Colonic mucosa (tissue), 4 donors: ENCODE data around the gene TPRX2. TPM values are rescaled to one million over a fixed set of nuclear protein-coding genes. Genes with fewer than 3 reads are reported as not detected.

Source experiments
- DNase-seq: peaks from one replicate; pipeline ENCODE4 v3.0.0-alpha.2; 2020
- H3K27ac ChIP-seq: fragments of 200-600 bp; one replicate; pipeline ENCODE4 v1.8.0; 2021
- H3K27me3 ChIP-seq: fragments of 200-600 bp; one replicate; pipeline ENCODE4 v1.8.0; 2021
- H3K36me3 ChIP-seq: fragments of 200-600 bp; one replicate; pipeline ENCODE4 v1.8.0; 2021
- H3K4me1 ChIP-seq: fragments of 200-600 bp; one replicate; pipeline ENCODE4 v1.8.0; 2021; ENCODE audit warnings: mild to moderate bottlenecking
- H3K4me3 ChIP-seq: fragments of 200-600 bp; one replicate; pipeline ENCODE4 v1.8.0; 2021
- H3K9ac ChIP-seq, 2 donors: one replicate each; pipeline ENCODE4 v1.7.0; 2013; ENCODE audit warnings: control low read depth in 2 of 2, low read depth in 2 of 2, low read length in 2 of 2
- H3K9me3 ChIP-seq: fragments of 200-600 bp; one replicate; pipeline ENCODE4 v1.8.0; 2021
- intact Hi-C: fragments of 100-400 bp; cut with DNase I; formaldehyde crosslinking; loops from one replicate; pipeline ENCODE4 v1.14.1; 2022
- total RNA-seq, 2 donors: library from RNA; stranded (reverse); fragmentation: NEBNext Ultra II Directional in 1 of 2; extraction: Animal tissue kit (Norgen Biotek cat#: 25700) in 1 of 2; gene quantifications; one replicate each; pipeline ENCODE4 v1.2.1, GENCODE V29; 2021
- TF ChIP-seq, protein P1 (sequence below): fragments of 200-600 bp; IDR thresholded peaks from one replicate; pipeline ENCODE4 v1.8.0; 2022; ENCODE audit warnings: antibody characterized with exemption, mild to moderate bottlenecking
- donor health status: healthy.
- donor health status: DM: no; HTN: no; CAD: no.
- donor health status: DM: no; HTN: no; CAD: no.

TPRX2 gene
- total RNA-seq, 2 donors from 2014 or later, result not detected

DNA sequence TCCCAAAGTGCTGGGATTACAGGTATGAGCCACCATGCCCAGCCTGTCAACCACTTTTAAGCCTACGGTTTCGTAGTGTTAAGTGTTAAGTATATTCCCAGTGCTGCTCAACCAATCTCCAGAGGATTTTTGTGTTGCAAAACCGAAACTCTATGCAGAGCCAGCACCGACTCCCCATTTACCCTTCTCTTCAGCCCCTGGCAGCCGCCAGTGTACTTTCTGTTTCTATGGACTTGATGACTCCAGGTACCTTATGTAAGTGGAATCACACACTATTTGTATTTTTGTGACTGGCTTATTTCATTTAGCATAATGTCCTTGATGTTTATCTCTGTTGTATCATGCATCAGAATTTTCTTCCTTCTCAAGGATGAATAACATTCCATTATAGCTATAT, 26.0 kb downstream of the TPRX2 start:
- intact Hi-C loops, result no loop called here
- no peak overlapping the region for H3K9ac ChIP-seq
- no peak for DNase-seq
- TF ChIP-seq, protein P1, sequence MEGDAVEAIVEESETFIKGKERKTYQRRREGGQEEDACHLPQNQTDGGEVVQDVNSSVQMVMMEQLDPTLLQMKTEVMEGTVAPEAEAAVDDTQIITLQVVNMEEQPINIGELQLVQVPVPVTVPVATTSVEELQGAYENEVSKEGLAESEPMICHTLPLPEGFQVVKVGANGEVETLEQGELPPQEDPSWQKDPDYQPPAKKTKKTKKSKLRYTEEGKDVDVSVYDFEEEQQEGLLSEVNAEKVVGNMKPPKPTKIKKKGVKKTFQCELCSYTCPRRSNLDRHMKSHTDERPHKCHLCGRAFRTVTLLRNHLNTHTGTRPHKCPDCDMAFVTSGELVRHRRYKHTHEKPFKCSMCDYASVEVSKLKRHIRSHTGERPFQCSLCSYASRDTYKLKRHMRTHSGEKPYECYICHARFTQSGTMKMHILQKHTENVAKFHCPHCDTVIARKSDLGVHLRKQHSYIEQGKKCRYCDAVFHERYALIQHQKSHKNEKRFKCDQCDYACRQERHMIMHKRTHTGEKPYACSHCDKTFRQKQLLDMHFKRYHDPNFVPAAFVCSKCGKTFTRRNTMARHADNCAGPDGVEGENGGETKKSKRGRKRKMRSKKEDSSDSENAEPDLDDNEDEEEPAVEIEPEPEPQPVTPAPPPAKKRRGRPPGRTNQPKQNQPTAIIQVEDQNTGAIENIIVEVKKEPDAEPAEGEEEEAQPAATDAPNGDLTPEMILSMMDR, result no peak
- H3K27me3 ChIP-seq, result no peaks in the 10 kb centered on the region
- no peak overlapping the region for H3K27ac ChIP-seq
- no peak overlapping the region for H3K4me3 ChIP-seq
- H3K36me3 ChIP-seq, result no peaks in the 10 kb centered on the region
- H3K9me3 ChIP-seq, result no peaks in the 10 kb centered on the region
- H3K4me1 ChIP-seq, result no peaks in the 10 kb centered on the region

DNA sequence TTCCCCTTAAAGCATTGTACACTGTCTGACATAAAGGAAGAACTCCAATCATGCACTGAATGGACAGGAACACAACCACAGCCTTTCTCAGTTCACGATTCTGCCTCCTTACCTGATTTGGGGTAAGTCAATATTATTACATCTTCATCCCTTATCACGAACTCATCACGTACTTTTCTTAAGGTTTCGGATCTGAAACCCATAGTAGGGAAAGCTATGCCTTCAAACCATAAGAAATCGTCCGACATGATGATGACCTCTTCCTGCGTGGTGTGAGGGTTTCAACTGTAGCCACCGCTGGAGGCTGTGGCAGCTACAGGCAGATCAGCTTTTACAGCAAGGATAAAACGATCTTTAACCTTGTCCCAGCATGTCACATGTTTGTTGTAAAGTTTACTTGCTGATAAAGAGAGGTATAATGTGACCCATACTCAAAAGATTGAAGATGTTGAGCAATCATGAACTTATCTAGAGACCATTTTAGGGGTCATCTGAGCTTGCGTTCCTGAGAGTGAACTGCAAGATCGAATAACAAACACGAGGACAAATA, 27.1 kb downstream of the TPRX2 start, which contains the start of gene SULT2A1:
Gene SULT2A1, minus strand, starts transcription at position 306 of the 550 bp plus-strand sequence. Its CDS starts 58 bp downstream, at position 248.
- intact Hi-C loops, result no loop called here
- Histone ChIP-seq H3K36me3 (no peaks in the 10 kb centered on the region), H3K27ac (no peak within 1 kb of the TSS), H3K9ac (no peak within 1 kb of the TSS), H3K27me3 (no peaks in the 10 kb centered on the region), H3K9me3 (no peaks in the 10 kb centered on the region), H3K4me1 (no peaks in the 10 kb centered on the region), H3K4me3 (no peak within 1 kb of the TSS)
- DNase-seq, result no peak
- TF ChIP-seq, protein P1, result no peak

DNA sequence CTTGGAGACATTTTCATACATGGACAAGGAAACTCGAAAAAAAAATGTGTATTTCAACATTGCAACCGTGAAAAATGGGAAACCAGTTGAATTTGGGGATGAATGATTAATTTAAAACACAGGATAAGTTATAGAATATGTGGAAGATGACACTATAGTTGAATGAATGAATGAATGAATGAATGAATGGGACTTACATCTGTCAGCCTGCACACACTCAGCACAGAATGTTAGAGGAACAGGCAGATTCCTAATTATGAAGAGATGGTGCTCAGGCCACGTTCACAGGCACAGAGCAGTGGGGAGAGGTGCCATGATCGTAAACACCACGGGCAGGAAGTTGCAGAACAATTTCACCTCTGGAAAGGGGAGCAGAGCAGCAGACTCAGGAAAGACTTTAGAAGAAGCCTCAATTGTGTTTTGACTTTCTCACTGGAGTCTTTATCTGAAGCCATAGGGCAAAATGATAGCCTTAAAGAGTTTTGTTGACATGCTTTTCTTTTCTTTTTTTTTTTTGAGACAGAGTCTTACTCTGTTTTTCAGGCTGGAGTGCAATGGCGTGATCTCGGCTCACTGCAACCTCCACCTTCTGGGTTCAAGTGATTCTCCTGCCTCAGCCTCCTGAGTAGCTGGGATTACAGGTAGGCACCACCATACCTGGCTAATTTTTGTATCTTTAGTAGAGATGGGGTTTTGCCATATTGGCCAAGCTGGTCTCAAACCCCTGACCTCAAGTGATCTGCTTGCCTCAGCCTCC, 32.0 kb downstream of the TPRX2 start:
- TF ChIP-seq, protein P1, result no peak
- no peaks in the 10 kb centered on the region for H3K27me3 ChIP-seq
- no peaks in the 10 kb centered on the region for H3K4me1 ChIP-seq
- H3K9ac ChIP-seq, result no peak overlapping the region
- H3K4me3 ChIP-seq, result no peak overlapping the region
- DNase-seq, result no peak
- no peak overlapping the region for H3K27ac ChIP-seq
- H3K9me3 ChIP-seq, result no peaks in the 10 kb centered on the region
- intact Hi-C loops, result no loop called here
- H3K36me3 ChIP-seq, result no peaks in the 10 kb centered on the region

DNA sequence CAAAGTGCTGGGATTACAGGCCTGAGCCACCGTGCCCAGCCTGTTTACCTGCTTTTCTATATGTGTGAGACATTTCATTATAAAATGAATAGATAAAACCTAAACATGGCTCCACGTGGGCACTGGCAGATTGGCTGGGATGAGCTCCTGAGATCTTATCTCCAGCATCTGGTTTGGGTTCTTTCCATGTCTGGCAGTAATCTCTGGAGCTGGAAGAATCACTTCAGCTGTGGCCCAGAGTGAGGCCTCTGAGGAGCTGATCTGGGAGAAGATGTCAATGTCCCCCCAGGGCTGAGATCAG, 32.5 kb downstream of the TPRX2 start:
- Histone ChIP-seq H3K4me1 (no peaks in the 10 kb centered on the region), H3K9me3 (no peaks in the 10 kb centered on the region), H3K4me3 (no peak overlapping the region), H3K9ac (no peak overlapping the region), H3K27me3 (no peaks in the 10 kb centered on the region), H3K27ac (no peak overlapping the region), H3K36me3 (no peaks in the 10 kb centered on the region)
- TF ChIP-seq, protein P1, result no peak
- intact Hi-C loops, result no loop called here
- DNase-seq, result no peak

DNA sequence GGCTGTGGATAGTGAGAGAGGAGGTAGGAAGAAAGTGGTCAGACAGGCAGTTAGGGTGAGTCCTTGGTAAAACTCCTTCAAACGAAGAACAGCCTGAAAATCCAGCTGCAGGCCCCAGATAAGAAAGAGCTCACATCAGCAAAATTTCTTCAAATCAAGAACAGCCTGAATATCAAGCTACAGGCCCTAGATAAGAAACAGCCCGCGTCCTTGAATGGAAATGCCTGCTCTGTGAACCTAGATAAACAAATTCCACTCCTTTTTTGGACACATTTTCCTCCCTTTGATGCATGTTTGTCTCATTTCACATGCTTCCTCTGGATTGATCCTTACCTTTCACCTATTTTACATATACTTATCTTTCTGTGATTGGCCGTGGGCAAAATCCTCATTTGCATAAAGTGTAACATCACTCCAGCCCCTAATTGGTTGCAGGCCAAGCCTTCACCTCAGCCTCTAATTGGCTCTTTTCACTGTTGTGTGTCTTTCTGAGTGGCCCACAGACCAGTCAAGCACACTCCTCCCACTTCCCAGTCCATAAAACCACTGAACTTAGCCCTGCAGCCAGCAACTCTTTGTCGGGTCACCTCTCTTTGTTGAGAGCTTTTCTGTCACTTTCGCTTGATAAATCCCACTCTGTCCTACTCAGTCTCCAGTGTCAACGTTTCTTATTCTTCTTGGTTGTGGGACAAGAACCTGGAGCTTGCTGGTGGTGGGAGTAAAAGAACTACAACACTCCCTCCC, 33.1 kb downstream of the TPRX2 start:
- Histone ChIP-seq H3K27me3 (no peaks in the 10 kb centered on the region), H3K36me3 (no peaks in the 10 kb centered on the region), H3K9me3 (no peaks in the 10 kb centered on the region), H3K27ac (no peak overlapping the region), H3K9ac (no peak overlapping the region), H3K4me3 (no peak overlapping the region), H3K4me1 (no peaks in the 10 kb centered on the region)
- TF ChIP-seq, protein P1, result no peak
- DNase-seq, result no peak
- intact Hi-C loops, result no loop called here
